GM18505 (cell line): ENCODE data around the gene DIP2C.

Experiments used
- ATAC-seq: cut with Tn5 transposase; IDR thresholded peaks from one replicate; pipeline ENCODE4 v1.9.1; 2021; ENCODE audit not compliant: unreplicated experiment
- POLR2A ChIP-seq: IDR thresholded peaks from 4 replicates; pipeline ENCODE4 v1.6.1; 2011; ENCODE audit warnings: borderline replicate concordance; ENCODE audit not compliant: insufficient read depth, insufficient read length; ENCODE audit errors: extremely low read depth

DIP2C gene

GRCh38 chr10:677750-678661 lies 11.5 kb downstream of the DIP2C start:
- TF ChIP-seq POLR2A, result no peak
- ATAC-seq, result no peak

DNA sequence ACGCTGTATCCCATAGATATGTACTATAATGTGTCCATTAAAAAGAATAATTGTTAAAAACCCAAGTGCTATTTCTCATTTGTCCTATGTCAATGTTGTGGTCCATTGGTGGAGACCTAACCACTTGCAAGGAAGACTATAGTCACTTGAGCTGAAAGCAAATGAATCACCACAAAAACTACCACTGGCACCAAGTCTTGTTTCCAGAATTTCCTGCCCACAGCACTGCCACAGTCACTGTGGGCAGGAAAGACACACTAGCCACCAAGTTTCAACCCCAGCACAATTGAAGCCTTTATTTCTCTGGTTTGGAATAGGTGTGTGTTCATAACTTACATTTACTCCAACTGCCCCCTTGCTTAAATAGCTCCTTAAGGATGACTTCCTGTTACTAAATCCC lies 12.4 kb downstream of the DIP2C start:
- ATAC-seq, result no peak
- TF ChIP-seq POLR2A, result no peak

GRCh38 chr10:676178-676577 lies 13.3 kb downstream of the DIP2C start:
- ATAC-seq, result no peak
- TF ChIP-seq POLR2A, result no peak

- no peak for TF ChIP-seq POLR2A
- ATAC-seq, result no peak
Observed at GRCh38 chr10:675532-675931, 13.9 kb downstream of the DIP2C start.

DNA sequence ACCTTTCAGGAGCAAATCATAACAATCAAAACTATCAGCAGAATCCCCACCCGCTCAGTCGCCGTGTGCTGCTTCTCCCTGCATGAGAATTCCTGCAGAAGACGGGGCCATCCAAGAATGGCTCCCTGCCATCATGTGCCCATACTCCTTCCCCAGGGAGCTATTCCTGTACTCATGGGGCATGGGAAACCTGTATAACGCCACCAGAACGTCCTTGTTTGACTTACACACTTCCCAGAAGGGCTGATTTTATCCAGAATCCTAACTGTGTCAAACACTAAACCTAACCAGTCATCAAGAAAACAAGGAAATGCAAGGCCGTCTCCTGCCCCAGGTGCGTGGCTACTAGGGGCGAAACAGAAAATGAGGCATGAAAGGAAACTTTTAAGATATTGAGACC lies 16.0 kb downstream of the DIP2C start:
- TF ChIP-seq POLR2A, result no peak
- ATAC-seq, result no peak

DNA sequence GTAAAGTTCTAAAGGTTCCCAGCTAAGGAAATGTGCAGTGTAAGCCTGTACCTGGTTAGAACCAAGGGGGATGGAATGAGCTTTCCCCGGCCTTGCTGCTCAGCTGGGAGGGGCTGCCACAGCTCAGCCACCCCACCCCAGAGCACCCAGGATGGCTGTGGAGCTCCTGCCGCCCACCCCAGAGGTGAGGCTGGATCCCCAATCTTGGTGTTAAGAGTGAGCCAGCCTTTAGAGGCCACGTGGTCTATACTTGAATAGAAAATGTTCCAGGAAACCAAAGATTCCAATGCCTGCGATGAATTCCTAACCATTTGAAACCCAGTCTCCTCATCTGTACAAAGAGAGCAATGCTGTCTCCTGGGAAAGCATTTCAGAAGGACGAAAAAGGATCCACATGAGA lies 16.5 kb downstream of the DIP2C start:
- TF ChIP-seq POLR2A, result no peak
- no peak for ATAC-seq

- ATAC-seq, result no peak
- TF ChIP-seq POLR2A, result no peak
Observed at GRCh38 chr10:672203-672602, 17.3 kb downstream of the DIP2C start.

GRCh38 chr10:670990-671389 lies 18.5 kb downstream of the DIP2C start:
- ATAC-seq, result no peak
- TF ChIP-seq POLR2A, result no peak

DNA sequence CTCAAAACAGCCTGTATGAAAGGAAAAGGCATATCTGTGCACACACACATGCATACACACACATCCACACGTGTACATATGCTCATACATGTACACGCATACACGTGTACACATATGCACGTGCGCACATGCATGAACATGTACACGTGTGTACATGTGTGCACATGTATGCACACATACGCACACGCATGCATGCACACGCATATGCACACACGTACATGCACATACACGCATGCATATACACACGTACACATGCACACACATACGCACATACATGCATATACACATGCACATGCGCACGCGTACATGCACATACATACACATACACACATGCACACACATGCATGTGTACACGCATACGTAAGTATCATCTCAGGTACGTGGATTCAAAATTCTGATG lies 19.4 kb downstream of the DIP2C start:
- TF ChIP-seq POLR2A, result no peak
- no peak for ATAC-seq

- ATAC-seq, result no peak
- TF ChIP-seq POLR2A, result no peak
Observed at GRCh38 chr10:668786-669485, 20.5 kb downstream of the DIP2C start.

- ATAC-seq, result no peak
- no peak for TF ChIP-seq POLR2A
Observed at GRCh38 chr10:667602-668143, 21.8 kb downstream of the DIP2C start.

DNA sequence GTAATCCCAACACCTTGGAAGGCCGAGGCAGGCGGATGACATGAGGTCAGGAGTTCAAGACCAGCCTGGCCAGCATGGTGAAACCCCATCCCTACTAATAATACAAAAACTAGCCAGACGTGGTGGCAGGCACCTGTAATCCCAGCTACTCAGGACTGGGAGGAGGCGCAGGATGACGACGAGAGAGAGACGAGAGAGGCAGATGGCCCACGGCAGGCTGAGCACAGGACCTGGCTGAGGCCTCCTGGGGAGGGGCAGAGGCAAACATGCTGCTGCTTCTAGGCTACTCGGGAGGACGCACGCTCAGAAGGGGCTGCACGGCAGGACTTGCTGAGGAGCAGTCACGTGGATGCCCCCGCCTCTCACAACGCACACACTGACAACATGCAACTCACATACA lies 22.4 kb downstream of the DIP2C start:
- no peak for ATAC-seq
- no peak for TF ChIP-seq POLR2A

DNA sequence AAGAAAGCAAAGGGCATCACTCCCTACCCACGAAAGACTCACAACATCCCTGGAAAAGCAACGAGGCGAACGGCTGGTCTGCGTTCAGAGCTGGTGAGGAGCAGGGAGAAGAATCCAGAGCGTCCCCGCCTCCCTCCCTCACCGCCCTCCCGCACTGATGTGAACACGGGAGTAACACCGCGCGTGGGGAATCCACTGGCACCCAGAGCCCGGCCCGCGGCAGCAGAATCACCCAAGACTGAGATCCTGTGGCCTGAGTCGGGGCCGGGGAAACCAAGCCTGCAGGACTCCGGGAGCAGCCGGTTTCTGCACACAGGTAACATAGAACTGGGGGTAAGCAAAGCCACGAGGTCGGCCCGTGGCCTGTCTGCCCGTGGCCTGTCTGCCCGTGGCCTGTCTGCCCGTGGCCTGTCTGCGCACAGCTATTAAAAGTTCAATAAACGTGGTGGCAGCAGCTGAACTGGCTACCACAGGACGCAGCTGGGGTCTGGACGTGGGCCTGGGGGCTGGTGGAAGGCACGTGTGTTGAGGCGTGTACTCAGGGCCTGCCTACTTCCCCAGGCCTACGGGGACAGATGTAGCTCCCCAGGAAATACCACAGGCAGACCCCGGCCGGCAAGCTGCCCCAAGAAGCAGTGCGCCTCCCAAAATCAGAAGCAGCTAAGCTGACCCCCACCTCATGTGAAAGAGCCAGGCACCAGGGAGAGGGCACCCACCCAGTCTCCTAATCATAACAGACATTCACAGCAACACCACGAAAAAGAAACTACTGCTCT lies 23.0 kb downstream of the DIP2C start:
- no peak for TF ChIP-seq POLR2A
- no peak for ATAC-seq
